GM19240 (cell line): ENCODE results near the gene GPR152.

Experiments
- DNase-seq: peaks from one replicate; pipeline ENCODE4 v3.0.0; 2011; ENCODE audit warnings: low spot score; ENCODE audit not compliant: insufficient read length

The GPR152 gene, protein sequence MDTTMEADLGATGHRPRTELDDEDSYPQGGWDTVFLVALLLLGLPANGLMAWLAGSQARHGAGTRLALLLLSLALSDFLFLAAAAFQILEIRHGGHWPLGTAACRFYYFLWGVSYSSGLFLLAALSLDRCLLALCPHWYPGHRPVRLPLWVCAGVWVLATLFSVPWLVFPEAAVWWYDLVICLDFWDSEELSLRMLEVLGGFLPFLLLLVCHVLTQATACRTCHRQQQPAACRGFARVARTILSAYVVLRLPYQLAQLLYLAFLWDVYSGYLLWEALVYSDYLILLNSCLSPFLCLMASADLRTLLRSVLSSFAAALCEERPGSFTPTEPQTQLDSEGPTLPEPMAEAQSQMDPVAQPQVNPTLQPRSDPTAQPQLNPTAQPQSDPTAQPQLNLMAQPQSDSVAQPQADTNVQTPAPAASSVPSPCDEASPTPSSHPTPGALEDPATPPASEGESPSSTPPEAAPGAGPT

GRCh38 chr11:67452141-67452952, at the start of gene GPR152:
Gene GPR152 (minus strand): TSS chr11:67452729. CDS start chr11:67452724, 5 bp downstream.
- DNase-seq: no peak

GRCh38 chr11:67501854-67502253, 49.3 kb upstream of the GPR152 start:
- no peak for DNase-seq

DNA sequence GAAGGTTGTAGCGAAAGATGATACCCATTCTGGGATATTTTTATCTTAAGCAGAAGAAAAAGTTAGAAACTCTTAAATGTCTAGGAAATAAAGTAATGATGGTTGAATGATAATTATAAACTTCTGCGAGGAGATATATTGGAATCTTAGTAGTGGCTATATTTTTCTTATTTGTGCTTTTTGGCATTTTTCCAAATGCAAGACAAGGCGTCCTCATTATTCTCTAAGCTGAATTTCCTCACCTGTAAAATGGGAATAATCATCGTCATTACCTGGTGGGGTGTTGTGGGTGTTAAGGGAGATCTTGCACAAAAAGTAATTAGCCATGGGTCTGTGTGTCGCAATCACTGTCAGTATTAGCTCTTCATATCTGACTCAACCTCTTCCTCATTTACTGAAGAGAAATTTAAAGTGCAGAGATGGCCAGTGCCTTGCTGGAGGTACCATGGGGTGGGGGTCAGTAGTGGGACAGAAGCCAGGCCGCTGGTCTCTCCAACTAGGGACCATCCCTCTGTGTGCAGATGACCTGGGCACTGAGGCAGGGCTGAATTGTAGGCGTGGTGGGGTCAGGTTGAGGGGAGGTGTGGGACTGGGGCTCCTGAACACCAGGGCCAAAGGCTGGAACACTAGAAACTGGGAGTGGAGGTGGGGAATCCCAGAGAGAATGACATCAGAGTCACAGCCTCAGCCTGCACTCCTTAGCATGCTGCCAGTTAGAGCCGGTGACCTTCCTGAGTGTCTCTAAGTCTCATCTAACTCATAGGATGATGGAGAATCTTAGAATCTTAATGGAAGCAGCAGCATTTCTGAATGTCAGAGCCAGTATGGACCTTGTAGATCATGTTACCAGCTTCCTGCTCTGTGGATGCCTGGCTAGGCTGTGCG, 48.5 kb upstream of the GPR152 start:
- DNase-seq: no peak

DNA sequence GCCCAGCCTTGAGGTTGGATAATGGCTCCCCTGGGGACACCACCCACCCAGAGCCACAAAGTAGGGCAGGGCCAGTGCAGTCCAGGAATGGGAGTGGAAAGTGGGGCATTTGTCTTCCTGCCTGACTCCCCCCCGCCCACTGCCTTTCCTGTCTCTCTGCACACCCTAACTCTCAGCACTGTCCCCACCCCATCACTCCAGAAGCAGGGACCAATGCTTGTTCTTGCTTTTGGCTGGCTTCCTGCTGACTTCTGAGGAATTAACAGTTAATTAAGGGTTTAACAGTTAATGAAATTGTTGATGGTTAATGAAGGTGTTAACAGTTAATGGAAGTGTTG, 47.9 kb upstream of the GPR152 start:
- DNase-seq: no peak

GRCh38 chr11:67499808-67500483, 47.4 kb upstream of the GPR152 start:
- no peak for DNase-seq

DNA sequence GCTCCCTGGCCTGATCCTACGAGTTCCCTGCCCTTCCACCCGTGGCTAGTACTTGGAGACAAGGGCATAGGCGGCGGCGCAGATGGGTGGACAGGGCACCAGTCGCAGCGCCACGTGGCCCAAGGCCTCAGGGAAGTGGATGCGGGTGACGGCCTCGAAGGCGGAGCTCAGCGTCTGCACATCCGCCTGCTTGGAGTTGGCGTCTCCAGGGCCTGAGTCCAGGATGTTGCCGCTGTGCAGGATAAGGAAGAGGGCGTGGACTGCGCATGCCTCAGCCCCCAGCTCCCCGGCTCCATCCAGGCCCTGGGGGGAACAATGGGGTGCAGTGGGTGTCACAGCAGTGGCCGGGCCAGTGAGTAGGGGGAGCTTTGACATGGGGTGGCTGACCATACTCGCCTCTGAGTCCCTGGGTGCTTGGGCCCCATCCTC, 46.0 kb upstream of the GPR152 start:
- no peak for DNase-seq

- DNase-seq: no peak
Observed at GRCh38 chr11:67497656-67498291, 45.2 kb upstream of the GPR152 start.

DNA sequence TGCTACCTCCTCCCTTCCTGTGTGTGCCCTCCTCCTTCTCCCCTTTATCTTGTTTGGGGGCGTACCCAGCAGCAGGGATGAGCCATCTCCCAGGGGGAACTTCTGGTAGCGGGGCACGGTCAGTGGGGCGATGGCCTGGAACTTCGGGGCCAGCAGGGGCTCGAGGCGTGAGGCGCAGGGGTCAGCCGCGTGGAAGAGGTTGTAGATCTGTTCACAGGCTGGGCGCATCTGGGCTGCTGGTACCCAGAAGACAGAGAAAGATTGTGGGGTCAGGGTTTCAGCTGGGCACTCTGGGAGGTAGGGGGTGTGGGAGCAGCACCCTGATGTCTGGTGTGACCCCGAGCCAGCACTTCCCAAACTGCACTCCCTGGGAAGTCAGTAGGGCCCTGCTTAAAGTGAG, 43.6 kb upstream of the GPR152 start:
- no peak for DNase-seq

DNA sequence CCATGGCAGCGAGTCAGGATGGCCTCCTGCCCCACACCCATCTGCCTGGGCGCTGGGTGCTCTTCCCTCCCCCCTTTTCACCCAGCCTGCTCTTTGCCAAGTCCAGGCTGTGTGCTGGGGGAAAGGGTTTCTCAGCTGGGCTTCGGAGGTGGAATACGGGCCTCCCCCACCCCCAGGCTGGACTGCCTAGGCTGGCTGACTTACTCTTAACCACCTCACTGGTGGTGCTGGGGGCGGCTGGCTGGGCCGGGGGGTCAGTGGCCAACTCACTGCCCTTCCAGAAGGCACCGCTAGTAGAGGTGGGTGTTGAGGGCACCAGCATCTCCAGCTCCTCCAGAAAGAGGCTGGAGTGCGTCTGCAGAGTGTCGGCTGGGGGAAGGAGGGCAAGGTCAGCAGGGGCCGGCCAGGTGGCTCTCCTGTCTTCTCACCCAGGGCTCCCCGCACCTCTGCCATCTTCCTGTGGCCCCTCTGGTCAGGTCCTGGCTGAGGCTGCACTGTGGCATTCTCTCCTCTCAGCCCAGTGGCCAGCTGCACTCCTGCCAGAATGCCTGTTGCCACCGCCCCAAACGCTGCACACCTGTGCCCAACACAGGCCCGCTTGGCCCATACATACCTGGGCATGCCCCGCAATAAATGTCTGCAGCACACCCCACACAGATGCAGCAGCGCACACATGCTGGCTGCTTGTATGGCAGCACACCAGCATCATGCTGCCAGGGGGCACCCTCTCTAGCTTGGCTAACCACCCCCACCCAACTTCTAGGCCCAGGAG, 42.9 kb upstream of the GPR152 start:
- no peak for DNase-seq

- no peak for DNase-seq
Observed at GRCh38 chr11:67494371-67495233, 42.1 kb upstream of the GPR152 start.

- no peak for DNase-seq
Observed at GRCh38 chr11:67493548-67494370, 41.2 kb upstream of the GPR152 start.

DNA sequence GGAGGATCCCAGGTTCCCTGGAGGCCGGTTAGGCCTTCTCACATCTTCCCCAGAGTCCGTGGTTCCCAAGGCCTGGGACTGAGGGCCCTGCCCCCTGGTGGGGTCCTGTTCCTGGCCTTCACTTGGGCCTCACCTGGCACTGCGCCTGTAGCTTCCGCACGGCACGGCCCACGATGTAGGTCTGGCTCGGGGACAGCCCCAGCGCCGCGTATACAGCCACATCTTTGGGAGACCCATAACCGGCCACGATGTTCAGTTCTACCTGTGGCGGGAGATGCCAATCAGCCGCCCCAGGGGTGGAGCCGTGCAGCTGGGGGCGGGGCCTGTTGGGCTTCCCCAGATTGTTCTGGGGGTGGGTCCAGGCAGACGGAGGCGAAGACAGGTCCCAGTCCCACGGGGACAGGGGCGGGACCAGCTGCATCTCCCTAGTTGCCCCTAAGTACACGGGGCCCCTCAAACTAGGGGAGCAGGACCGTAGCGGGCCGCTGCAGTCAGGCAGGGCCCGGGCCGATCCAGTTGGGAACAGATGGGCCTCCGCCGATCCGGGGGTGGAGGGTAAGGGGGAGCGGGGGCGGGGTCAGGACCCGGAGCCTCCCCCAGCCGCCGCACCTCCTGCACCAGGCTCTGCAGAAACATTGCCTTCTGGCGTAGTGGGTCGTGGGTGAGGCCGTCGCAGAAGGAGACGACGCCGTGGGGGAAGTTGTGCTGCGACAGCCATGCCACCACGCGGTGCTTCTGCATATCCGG, 40.4 kb upstream of the GPR152 start:
- DNase-seq: no peak

DNA sequence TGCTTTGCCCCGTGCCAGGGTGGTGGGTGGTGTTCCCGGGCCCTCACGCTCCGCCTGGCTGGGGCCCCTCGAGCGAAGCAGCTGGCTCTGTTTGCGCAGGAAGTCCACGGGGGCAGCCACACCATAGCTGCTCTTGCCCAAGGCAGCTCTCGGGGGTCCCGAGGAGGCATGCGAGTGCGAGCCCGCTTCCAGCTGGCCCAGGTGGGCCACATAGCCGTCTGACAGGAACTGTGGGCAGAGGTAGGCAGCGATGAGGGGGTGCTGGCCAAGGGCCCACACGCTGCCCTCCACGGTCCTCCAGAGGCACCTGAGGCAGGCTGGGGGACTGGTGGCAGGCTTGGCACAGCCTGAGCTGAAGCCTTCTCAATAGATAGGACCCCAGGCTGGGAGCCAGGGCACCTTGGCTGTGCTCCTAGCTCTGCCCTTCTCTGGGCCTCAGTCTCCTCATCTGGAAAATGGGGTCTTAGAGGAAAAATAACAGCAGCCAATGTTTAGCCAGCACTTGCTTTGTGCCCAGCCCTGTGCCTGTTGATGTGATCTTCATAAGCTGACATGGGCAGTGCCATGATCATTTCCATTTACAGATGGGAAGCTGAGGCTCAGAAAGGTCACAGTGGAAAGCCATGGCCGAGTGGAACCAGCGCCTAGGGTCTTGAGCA, 39.7 kb upstream of the GPR152 start:
- DNase-seq: no peak

DNA sequence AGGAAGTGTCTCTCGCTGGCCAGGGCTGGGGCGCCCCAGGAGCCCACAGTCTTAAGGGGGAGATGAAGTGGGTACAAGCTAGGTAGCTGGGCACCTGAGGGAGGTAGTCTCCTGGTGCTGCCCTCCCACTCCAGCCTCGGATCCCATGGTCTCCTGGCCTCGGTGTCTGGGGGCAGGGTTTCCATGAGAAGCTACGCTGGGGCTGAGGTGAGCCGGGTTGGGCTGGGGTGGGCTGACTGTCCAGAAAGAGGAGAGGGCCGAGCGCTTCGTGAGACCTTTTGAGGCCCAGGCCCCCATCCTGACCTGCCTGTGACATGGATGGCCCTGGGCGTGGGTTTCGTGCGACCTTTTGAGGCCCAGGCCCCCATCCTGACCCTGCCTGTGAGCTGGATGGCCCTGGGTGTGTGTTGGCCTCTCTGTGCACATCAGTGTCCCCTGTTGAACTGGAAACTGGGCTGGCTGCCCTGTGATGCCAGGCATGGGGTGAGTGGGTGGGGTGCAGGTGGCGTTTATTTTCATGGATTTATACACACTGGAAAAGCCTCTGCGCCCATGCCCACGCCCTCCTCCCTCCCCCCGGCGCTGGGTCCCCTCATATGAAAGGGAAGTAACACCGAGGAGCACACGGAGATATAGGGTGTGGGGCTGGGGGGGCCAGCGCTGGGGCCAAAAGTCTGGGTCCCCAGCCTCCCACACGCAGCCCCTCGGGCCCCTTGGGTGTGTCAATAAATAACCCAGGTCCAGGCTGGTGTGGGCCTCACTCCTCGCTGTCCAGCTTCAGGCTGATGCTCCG, 38.9 kb upstream of the GPR152 start:
- no peak for DNase-seq

- no peak for DNase-seq
Observed at GRCh38 chr11:67490727-67491065, 38.2 kb upstream of the GPR152 start.
